ENCODE measurements around the gene FLT4. TPM values are rescaled to one million over a fixed set of nuclear protein-coding genes. Genes with fewer than 3 reads are reported as not detected.

Gene FLT4
- total RNA-seq, 1 experiment from 2014 or later, result not detected

- POLR2A ChIA-PET (ENCODE audit: unreplicated experiment), result no interaction called here
- CTCF ChIA-PET, result no interaction called here
- no peak for TF ChIP-seq EZH2phosphoT487 (IDR thresholded peaks at IDR 0.05; ENCODE audit: borderline replicate concordance, low read length)
- TF ChIP-seq EZH2 (IDR thresholded peaks at IDR 0.05; ENCODE audit: low read length, unreplicated experiment), result no peak
- no peak for TF ChIP-seq CTCF (conservative IDR thresholded peaks at IDR 0.05; ENCODE audit: low read depth, low read length)
- BruUV-seq (replicated peaks), result no TSS peak
- no peak overlapping the region for H3K4me3 ChIP-seq (ENCODE audit: low read length)
- H3F3A ChIP-seq (ENCODE audit: low read length, unreplicated experiment), result no peaks in the 10 kb centered on the region
- H2AFZ ChIP-seq (ENCODE audit: low read length), result no peak overlapping the region
- H3K27ac ChIP-seq (ENCODE audit: low read length), result no peak overlapping the region
- H3K4me1 ChIP-seq (ENCODE audit: insufficient read depth, low read length), result no peaks in the 10 kb centered on the region
- no peaks in the 10 kb centered on the region for H3K36me3 ChIP-seq (ENCODE audit: low read depth, low read length)
- H3K9ac ChIP-seq (ENCODE audit: low read length), result no peak overlapping the region
- H4K20me1 ChIP-seq (ENCODE audit: low read length), result no peaks in the 10 kb centered on the region
- ATAC-seq, result no peak
- no peaks in the 10 kb centered on the region for H3K79me2 ChIP-seq (ENCODE audit: low read length)
- H3K9me3 ChIP-seq (ENCODE audit: low read length), result no peaks in the 10 kb centered on the region
- H3K4me2 ChIP-seq (ENCODE audit: low read length), result no peak overlapping the region
- H3K9me2 ChIP-seq (replicated peaks; ENCODE audit: low read length), result no peaks in the 10 kb centered on the region
- intact Hi-C loops (cut with micrococcal nuclease), result no loop called here
- H3K27me3 ChIP-seq (ENCODE audit: low read length), result peaks cover 67% of the 10 kb centered on the region
- DNase-seq, result no peak
These were observed 7.9 kb downstream of the FLT4 start for GRCh38 chr5:180641566-180641900.

- H3K9ac ChIP-seq (ENCODE audit: low read length), result no peak overlapping the region
- CTCF ChIA-PET, result no interaction called here
These were observed 8.4 kb downstream of the FLT4 start for GRCh38 chr5:180640861-180641565.

More at GRCh38 chr5:180640861-180641565, 8.4 kb downstream of the FLT4 start:
- H3K4me3 ChIP-seq (ENCODE audit: low read length), result no peak overlapping the region
- H4K20me1 ChIP-seq (ENCODE audit: low read length), result no peaks in the 10 kb centered on the region
- no peak overlapping the region for H2AFZ ChIP-seq (ENCODE audit: low read length)
- no peaks in the 10 kb centered on the region for H3K79me2 ChIP-seq (ENCODE audit: low read length)
- H3K27ac ChIP-seq (ENCODE audit: low read length), result no peak overlapping the region
- no TSS peak for BruUV-seq (replicated peaks)
- POLR2A ChIA-PET (ENCODE audit: unreplicated experiment), result no interaction called here
- no peaks in the 10 kb centered on the region for H3K9me2 ChIP-seq (replicated peaks; ENCODE audit: low read length)
- no peaks in the 10 kb centered on the region for H3K36me3 ChIP-seq (ENCODE audit: low read depth, low read length)
- DNase-seq (no peak), ATAC-seq (no peak)
- intact Hi-C loops (cut with micrococcal nuclease), result no loop called here
- peaks cover 63% of the 10 kb centered on the region for H3K27me3 ChIP-seq (ENCODE audit: low read length)
- no peaks in the 10 kb centered on the region for H3K9me3 ChIP-seq (ENCODE audit: low read length)
- no peaks in the 10 kb centered on the region for H3K4me1 ChIP-seq (ENCODE audit: insufficient read depth, low read length)
- TF ChIP-seq EZH2phosphoT487 (IDR thresholded peaks at IDR 0.05; ENCODE audit: borderline replicate concordance, low read length), result no peak
- TF ChIP-seq EZH2 (IDR thresholded peaks at IDR 0.05; ENCODE audit: low read length, unreplicated experiment), result no peak
- TF ChIP-seq CTCF (conservative IDR thresholded peaks at IDR 0.05; ENCODE audit: low read depth, low read length), result no peak
- H3F3A ChIP-seq (ENCODE audit: low read length, unreplicated experiment), result no peaks in the 10 kb centered on the region
- no peak overlapping the region for H3K4me2 ChIP-seq (ENCODE audit: low read length)

All from PC-3 (cell line).